IPS-NIHi7 (cell line): ENCODE data around the gene ZFPL1.

ENCODE experiments used
- DNase-seq: peaks from one replicate; pipeline ENCODE4 v3.0.0; 2012; ENCODE audit warnings: mixed read lengths; ENCODE audit errors: extremely low spot score

ZFPL1 gene

GRCh38 chr11:65128182-65129145, 44.4 kb downstream of the ZFPL1 start:
- DNase-seq = no peak

DNA sequence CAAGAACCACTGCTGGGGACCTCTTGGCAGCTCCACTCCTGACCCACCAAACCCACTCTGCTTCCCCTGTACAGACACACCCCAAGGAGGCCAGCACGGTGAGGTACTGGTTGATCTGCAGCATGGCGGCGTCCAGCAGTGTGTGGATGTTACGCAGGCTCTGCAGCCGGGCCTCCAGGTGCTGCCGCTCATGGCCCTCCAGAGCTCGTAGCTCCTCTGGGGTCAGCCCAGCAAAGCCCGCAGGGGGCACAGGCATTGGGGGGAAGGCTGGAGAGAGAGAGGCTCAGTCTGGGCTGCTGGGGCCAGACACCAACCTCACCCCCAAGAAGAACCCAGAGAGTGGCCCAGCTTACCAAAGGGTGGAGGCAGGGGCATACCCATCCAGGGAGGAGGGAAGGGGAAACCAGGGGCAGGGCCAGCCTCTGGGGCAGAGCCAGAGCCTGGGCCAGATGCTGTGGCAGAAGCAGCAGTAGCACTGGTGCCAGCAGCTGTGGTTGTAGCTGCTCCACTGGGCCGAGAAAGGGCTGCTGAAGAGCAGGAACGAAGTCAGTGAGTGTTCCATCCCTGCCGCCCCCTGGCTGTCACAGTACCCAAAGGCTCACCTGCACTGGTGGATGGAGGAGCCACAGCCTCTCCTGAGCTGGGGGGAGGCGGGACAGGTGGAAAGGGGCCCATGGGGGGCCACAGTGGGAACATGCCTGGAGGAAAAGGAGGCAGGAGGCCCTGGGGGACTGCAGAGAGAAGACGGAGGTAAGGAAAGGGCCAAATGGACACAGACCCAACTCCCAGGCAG, 45.8 kb downstream of the ZFPL1 start:
- DNase-seq = no peak

DNA sequence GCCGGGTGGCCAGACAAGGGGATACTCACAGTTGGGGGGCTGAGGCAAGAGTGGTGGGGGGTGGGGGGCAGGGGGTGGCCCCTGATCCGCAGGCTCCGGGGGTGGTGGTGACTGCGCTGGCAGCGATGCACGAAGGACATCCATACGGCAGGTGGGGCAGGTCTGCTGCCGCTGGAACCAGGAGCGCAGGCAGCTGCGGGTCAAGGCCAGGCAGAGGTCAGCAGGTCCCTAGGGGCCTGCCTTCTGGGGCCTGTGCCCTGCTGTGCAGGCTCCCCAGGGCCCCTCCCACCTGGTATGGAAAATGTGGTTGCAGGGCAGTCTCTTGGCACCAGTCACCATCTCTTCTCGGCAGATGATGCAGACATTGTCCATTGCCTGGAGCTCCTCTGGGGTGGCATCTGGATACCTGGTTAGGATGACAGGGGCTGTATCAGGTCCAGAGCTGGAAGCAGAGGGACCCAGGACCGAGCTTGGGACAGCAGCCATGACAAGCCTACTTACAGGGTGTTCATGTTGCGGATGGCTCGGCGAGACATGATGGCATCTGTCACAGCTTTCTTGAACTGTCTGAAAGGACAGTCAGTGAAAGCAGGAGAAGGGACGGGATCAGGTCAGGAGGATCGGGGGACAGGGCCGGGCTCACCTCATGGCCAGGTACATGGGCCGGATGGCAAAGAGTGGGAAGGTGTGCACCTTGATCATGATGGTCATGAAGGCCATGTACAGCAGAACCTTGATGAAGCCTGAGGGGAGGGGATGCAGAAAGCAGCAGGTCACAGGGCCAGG, 46.8 kb downstream of the ZFPL1 start:
- no peak for DNase-seq

DNA sequence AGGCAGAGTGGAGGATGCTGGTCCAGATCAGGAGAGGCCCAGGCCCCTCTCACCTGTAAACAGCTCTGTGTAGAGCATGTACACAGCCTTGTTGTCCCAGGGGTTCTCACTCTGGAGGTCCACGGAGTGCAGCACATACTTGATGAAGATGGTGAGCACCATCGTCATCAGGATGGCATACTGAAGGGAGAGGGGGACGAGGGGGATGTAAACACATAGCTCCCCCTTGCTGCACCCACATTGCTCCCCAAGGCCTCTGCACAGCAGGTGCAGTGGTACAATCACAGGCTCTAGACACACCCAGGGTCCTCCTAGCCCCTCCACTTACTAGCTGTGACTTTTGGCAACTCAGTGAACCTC, 47.4 kb downstream of the ZFPL1 start:
- no peak for DNase-seq

DNA sequence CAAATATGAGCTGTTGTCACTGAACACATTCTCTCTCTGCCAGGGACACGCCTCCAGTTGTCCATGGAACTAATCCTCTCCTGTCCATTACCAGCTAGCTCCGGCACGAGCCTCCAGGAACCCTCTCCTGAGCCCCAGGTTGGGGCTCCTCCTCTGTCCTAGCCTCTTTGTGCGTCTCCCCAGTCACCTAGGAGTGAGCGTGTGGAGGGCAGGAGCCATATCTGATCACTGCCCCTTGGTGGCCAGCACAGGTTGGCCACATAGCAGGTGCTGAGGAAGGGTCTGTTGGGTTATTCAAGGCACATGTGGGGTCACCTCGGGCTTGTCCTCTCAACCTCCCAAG, 47.8 kb downstream of the ZFPL1 start:
- no peak for DNase-seq

DNA sequence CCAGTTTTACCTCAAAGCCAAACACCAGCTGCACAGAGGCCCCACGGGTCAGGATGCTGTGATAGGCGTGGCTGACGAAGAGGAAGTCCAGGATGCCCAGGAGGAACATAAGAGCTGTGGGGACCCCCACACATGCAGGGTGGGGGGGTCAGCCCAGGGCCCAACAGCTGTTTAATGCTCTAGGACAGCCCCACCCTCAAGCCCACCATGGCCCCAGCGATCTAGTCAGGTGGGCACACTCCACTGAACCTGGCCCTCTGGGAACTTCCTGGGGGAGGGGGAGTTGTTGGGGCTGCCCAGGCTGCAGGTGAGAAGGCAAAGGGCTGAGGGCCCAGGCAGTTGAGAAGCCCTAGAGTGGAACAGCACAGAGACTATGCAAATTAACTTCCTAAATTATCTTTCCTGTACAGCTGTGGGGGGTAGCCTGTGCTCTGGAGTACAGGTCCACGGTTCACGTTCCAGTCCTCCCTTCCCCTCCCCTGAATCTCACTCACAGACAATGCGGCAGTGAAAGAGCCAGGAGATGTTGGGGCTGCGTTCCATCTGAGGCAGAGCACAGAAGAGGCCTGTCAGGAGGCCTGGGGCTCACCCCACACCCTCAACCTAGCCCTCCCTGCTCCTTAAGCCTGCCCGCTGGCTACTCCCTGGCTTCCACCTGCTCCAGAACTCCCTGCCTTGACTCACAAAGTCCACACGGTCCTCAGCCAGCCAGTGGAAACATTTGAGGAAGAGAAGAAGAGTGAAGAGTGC, 48.4 kb downstream of the ZFPL1 start:
- no peak for DNase-seq

DNA sequence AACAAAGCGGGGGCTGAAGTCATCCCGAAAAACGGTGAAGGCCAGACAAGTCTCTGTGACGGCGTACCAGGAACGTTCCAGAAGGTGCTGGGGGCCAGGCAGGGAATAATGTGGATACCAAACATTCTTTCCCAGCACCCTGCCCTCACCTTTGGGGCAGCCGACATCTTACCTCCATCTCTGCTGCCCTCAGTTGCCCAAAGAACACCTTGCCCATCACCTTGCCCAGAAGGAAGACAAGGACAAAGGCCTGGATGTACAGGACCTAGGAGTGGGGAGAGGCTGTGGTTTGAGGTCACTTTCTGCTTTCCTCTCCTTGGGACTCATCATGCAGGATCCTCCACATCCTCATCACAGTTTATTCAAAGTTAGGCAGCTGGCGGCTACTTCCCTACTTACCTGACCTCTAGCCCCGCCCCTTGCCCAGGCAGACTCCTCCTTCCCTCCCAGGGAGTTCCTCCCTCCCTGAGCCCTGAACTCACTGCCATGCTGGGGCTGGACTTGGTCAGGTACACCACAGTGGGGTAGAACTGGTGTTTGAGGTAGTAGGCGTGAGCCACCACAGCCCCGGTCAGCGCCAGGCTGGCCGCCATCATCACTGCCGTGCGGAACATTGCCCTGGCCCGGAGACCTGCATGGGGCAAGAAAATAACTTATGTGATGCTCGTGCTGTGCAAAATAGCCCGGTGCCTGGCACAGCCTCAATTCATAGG, 49.1 kb downstream of the ZFPL1 start:
- peak; percentile 70 for DNase-seq

GRCh38 chr11:65133724-65134123, 49.7 kb downstream of the ZFPL1 start:
- no peak for DNase-seq

DNA sequence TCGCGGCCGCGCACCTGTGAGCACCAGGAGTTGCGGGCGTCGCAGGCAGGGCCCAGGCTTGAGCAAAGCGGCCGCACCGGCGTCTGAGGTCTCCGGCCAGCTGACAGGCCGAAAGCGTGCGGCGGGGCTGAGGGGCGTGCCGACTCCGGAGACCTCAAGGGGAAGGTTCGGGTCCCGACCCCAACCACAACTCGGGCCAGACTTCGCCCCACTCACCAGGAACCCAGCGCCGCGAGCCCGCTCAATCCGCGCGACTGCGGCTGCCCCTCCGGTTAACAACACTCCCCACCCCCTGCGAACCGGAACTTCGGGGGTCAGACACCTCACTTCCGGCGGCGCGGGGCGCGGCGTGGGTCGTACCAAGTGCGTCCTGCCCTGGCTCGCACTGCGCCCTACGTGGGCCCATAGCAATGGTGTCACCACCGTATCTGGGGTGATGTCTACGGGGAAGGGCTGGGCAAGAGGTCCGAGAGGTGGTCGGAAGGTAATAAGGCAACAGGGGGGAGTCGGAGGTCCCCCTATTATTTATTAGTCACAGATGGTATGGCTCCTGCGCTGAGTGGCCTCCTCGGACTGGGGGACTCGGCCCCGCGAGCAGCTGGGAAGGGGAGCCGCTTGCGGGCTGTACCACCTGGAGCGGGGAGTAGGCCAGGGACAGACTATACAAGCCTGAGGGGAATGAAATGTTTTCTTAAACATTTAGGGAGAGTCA, 50.4 kb downstream of the ZFPL1 start, which contains the start of gene SYVN1:
SYVN1 (minus strand) TSS at position 280 of the 712 bp plus-strand sequence. CDS start 918 bp downstream, outside the sequence.
- peak; percentile 87 for DNase-seq

DNA sequence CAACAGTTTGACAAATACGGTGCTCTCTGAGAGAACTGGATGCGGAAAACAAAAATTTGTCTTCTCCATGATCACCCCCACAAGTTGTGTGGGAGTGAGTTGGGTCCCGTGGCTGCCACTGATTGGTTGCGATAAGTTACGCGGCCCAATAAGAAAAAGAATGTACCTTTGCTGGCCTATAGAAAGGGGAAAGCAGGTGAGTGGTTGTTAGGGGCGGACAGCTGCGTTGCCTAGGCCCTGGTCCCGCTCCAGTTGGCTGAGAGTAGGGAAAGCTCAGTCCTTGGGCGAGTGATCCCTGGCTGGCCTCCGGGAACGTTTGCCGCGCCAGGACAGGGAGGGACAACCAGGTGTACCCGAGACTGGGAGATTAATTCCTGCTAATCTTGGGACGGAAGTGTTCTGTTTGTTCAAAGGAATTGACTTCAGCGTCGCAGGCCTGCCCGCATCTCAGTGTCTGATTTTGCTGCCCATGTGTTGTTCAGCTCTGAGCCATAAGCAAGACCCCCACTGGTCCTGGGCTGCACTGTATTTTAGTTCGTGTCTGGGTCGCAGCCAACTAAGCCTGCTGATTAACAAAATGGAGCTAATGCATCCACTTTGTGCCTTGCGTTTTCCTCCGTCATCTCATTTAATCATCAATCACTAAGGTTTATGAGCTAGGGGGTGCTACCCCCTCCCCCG, 51.1 kb downstream of the ZFPL1 start:
- peak; percentile 99 for DNase-seq

- DNase-seq = no peak
Measured at GRCh38 chr11:65135633-65136145, 51.7 kb downstream of the ZFPL1 start.

DNA sequence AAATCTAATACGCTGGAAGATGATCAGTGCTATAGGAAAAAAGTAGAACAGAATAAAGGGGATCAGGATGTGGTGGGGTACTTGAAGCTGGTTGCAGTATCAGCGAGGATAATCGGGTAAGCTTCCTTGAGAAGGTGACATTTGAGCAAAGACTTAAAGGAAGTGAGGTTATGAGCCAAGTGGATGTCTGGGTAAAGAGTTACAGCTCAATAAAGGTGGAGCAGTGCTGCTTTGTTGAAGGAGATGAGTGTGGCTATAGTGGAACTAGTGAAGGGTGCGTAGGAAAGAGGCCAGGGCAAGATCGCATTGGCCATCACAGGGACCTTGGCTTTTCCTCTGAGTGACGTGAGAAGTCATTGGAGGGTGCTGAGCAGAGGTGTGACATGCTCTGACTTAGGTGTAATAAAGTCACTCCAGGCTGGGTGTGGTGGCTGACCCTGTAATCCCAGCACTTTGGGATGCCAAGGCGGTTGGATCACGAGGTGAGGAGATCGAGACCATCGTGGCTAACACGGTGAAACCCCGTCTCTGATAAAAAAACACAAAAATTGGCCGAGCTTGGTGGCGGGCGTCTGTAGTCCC, 52.6 kb downstream of the ZFPL1 start:
- no peak for DNase-seq
